Measurements from ENCODE around the gene CLCN1. TPM values are rescaled to one million over a fixed set of nuclear protein-coding genes. Genes with fewer than 3 reads are reported as not detected.

The CLCN1 gene
- total RNA-seq, 1 experiment from 2014 or later, result 0.13 TPM

GRCh38 chr7:143399151-143399550 is 83.2 kb downstream of the CLCN1 start:
- H2BK15ac ChIP-seq (ENCODE audit: low read depth, low read length), result no peak overlapping the region
- DNase-seq, result no peak
- H3K4me1 ChIP-seq (ENCODE audit: insufficient read depth, low read length), result no peaks in the 10 kb centered on the region
- H3K14ac ChIP-seq (ENCODE audit: insufficient read depth, low read length), result no peak overlapping the region
- no peak overlapping the region for H2AFZ ChIP-seq (ENCODE audit: low read length)
- H3K9me3 ChIP-seq (ENCODE audit: control insufficient read depth, low read depth, low read length), result no peaks in the 10 kb centered on the region
- H3K27ac Mint-ChIP-seq, result no peak overlapping the region
- WGBS (ENCODE audit: extremely low coverage, insufficient read length, low lambda C conversion rate), result no CpG with 5 or more reads among the region's 8 CpGs
- H3K9ac ChIP-seq (ENCODE audit: extremely low read depth, insufficient read length, low read length), result no peak overlapping the region
- H3K18ac ChIP-seq (ENCODE audit: insufficient read length, low read depth, low read length), result no peak overlapping the region
- H3K27me3 ChIP-seq (ENCODE audit: insufficient read depth, low read length), result no peaks in the 10 kb centered on the region
- no peak overlapping the region for H3K23ac ChIP-seq (ENCODE audit: insufficient read length, low read depth, low read length)
- no peak overlapping the region for H4K91ac ChIP-seq (ENCODE audit: insufficient read length, low read depth, low read length)
- no peak overlapping the region; a peak in 1 of 5 replicates for H3K4me3 Mint-ChIP-seq
- H3K4me1 Mint-ChIP-seq, result peaks cover 3 to 7% of the 10 kb centered on the region in 2 experiments; a peak in 2 of 4 replicates
- H4K5ac ChIP-seq (ENCODE audit: insufficient read length, low read depth, low read length), result no peak overlapping the region
- H2BK120ac ChIP-seq (ENCODE audit: low read depth, low read length, poor library complexity, severe bottlenecking), result no peak overlapping the region
- H3K56ac ChIP-seq (ENCODE audit: insufficient read length, low read depth, low read length), result no peak overlapping the region
- peaks cover 64 to 89% (median 89%) of the 10 kb centered on the region in 3 experiments; a peak in 6 of 7 replicates for H3K36me3 Mint-ChIP-seq (ENCODE audit: insufficient read depth in 1 of 3, low read depth in 3 of 3)
- no peak overlapping the region for H3K27ac ChIP-seq (ENCODE audit: insufficient read length, low read depth, low read length)
- H4K20me1 ChIP-seq (ENCODE audit: control insufficient read depth, insufficient read depth, insufficient read length), result no peaks in the 10 kb centered on the region
- no peaks in the 10 kb centered on the region for H3K9me3 Mint-ChIP-seq
- H3K23me2 ChIP-seq (ENCODE audit: insufficient read length, low read depth, low read length, poor library complexity, severe bottlenecking), result no peaks in the 10 kb centered on the region
- no peak overlapping the region for H3K4me2 ChIP-seq (ENCODE audit: insufficient read depth, insufficient read length, low read length)
- no peak overlapping the region for H2BK20ac ChIP-seq (ENCODE audit: low read depth, low read length, poor library complexity, severe bottlenecking)
- peaks cover 2% of the 10 kb centered on the region; the same call in 1 of the 2 replicates for H3K27me3 Mint-ChIP-seq (ENCODE audit: low read depth)
- no peaks in the 10 kb centered on the region for H3K79me1 ChIP-seq (ENCODE audit: insufficient read depth, low read depth, low read length, poor library complexity, severe bottlenecking)
- H4K8ac ChIP-seq (replicated peaks; ENCODE audit: insufficient read length, low read depth, low read length), result no peak overlapping the region
- H2BK5ac ChIP-seq (ENCODE audit: insufficient read length, low read length), result no peak overlapping the region
- no peak overlapping the region for H2BK12ac ChIP-seq (ENCODE audit: insufficient read length, low read depth, low read length)
- no peak overlapping the region for H3T11ph ChIP-seq (ENCODE audit: low read length)
- TF ChIP-seq CTCF (conservative IDR thresholded peaks at IDR 0.05), result no peak
- H2AK5ac ChIP-seq (ENCODE audit: insufficient read length, low read length), result no peak overlapping the region
- H3K79me2 ChIP-seq (ENCODE audit: insufficient read depth, low read length), result 0 out of 2 replicates have a peak, but pooled peaks cover 3% of the 10 kb centered on the region
- H3K4ac ChIP-seq (ENCODE audit: low read depth, low read length), result no peak overlapping the region
